Sigmoid colon (tissue), 7 donors: ENCODE results near the gene CDC42BPA. TPM values are rescaled to one million over a fixed set of nuclear protein-coding genes. Genes with fewer than 3 reads are reported as not detected.

Experiments
- DNase-seq: peaks from one replicate; pipeline ENCODE4 v3.0.0-alpha.2; 2019
- H3K27ac ChIP-seq, 4 donors: fragments of 200-600 bp; sonication (generic); one replicate each; pipeline ENCODE4 v1.5.1; 2016 to 2019; ENCODE audit warnings: mild to moderate bottlenecking in 1 of 4
- H3K27me3 ChIP-seq, 3 donors: fragments of 200-600 bp; sonication (generic); one replicate each; pipeline ENCODE4 v1.5.1; 2019; ENCODE audit warnings: mild to moderate bottlenecking in 1 of 3
- H3K36me3 ChIP-seq, 4 donors: fragments of 200-600 bp; sonication (generic); one replicate each; pipeline ENCODE4 v1.5.1; 2016 to 2019
- H3K4me1 ChIP-seq, 4 donors: fragments of 200-600 bp; sonication (generic); one replicate each; pipeline ENCODE4 v1.5.1; 2017 to 2019
- H3K4me3 ChIP-seq, 4 donors: fragments of 200-600 bp; sonication (generic); one replicate each; pipeline ENCODE4 v1.5.1; 2017 to 2019; ENCODE audit warnings: mild to moderate bottlenecking in 2 of 4, moderate library complexity in 1 of 4
- H3K9me3 ChIP-seq, 4 donors: fragments of 200-600 bp in 3 of 4; sonication (generic) in 3 of 4; one replicate each; pipeline versions ENCODE4 v1.5.1 to v1.6.1; 2013 to 2019
- EP300 ChIP-seq, 4 donors: sonication (generic); formaldehyde crosslinking; IDR thresholded peaks; one replicate each; pipeline ENCODE4 v1.6.1; 2017; ENCODE audit warnings: antibody characterized with exemption in 4 of 4
- POLR2A ChIP-seq, 2 donors: fragments of 450-650 bp; IDR thresholded peaks; one replicate each; pipeline ENCODE4 v1.6.1; 2016; ENCODE audit warnings: antibody characterized with exemption in 2 of 2, mild to moderate bottlenecking in 2 of 2, moderate library complexity in 2 of 2
- POLR2AphosphoS5 ChIP-seq, 4 donors: sonication (generic); formaldehyde crosslinking; IDR thresholded peaks; one replicate each; pipeline ENCODE4 v1.6.1; 2017; ENCODE audit warnings: antibody characterized with exemption in 4 of 4
- WGBS, 2 donors: extraction: QIAGEN DNeasy Blood & Tissue Kit; methylation state at CpG; one replicate each; pipeline ENCODE4 v1.1.7; 2013; 5-methylcytosine and 5-hydroxymethylcytosine counted together
- intact Hi-C: fragments of 100-400 bp; cut with DNase I; formaldehyde crosslinking; loops from one replicate; pipeline ENCODE4 v1.15.1; 2023
- polyA plus RNA-seq, 3 donors: library from polyadenylated mRNA; stranded (reverse); fragments of 200-250 nt; gene quantifications; one replicate each; pipeline ENCODE4 v1.2.3, GENCODE V29; 2013
- total RNA-seq, 4 donors: library from RNA; depleted of rRNA; stranded (reverse); fragments of >200 nt; gene quantifications; one replicate each; pipeline ENCODE4 v1.1.0, GENCODE V29; 2016
- TF ChIP-seq, protein P1 (sequence below), 4 experiments: fragments of 450-650 bp in 3 of 4; fragments of 200-600 bp in 1 of 4; IDR thresholded peaks; one replicate each; pipeline ENCODE4 v1.5.1; 2016 to 2019; ENCODE audit warnings: antibody characterized with exemption in 4 of 4, mild to moderate bottlenecking in 3 of 4, moderate library complexity in 2 of 4
- donor health status: healthy with polysubstance abuse.
- donor health status: Bipolar disorder and iron deficiency.
- donor health status: healthy.

Gene CDC42BPA
- total and polyA plus RNA-seq, 7 donors, result 8.4 to 93.6 (median 60.8) TPM

DNA sequence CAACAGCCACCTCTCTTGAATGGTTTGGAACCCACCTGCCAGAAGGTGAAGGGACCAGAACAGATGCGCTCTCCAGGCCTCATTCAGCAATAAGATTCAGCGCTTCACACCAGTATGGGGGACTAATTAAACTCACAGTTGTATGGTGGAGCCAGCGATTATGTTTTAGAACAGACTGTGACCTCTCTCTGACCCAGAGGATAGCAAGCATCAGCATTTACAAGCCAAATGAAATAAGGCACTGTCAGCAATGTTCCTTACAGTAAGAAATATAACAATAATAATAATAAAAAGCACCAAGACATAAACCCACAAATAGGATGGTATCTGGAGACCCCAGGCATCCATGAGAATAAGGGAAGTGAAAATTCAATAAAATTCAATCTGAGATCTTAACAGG is 6.9 kb upstream of the CDC42BPA start:
- TF ChIP-seq POLR2AphosphoS5 (IDR thresholded peaks at IDR 0.05), result no peak
- TF ChIP-seq EP300 (IDR thresholded peaks at IDR 0.05), result no peak
- TF ChIP-seq POLR2A (IDR thresholded peaks at IDR 0.05), result no peak
- TF ChIP-seq, protein P1, sequence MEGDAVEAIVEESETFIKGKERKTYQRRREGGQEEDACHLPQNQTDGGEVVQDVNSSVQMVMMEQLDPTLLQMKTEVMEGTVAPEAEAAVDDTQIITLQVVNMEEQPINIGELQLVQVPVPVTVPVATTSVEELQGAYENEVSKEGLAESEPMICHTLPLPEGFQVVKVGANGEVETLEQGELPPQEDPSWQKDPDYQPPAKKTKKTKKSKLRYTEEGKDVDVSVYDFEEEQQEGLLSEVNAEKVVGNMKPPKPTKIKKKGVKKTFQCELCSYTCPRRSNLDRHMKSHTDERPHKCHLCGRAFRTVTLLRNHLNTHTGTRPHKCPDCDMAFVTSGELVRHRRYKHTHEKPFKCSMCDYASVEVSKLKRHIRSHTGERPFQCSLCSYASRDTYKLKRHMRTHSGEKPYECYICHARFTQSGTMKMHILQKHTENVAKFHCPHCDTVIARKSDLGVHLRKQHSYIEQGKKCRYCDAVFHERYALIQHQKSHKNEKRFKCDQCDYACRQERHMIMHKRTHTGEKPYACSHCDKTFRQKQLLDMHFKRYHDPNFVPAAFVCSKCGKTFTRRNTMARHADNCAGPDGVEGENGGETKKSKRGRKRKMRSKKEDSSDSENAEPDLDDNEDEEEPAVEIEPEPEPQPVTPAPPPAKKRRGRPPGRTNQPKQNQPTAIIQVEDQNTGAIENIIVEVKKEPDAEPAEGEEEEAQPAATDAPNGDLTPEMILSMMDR (IDR thresholded peaks at IDR 0.05), result no peak
- intact Hi-C loops, result no loop called here
- H3K4me3 ChIP-seq, result no peak overlapping the region
- no peaks in the 10 kb centered on the region for H3K36me3 ChIP-seq
- 91 to 94% methylated on average over 3 of the region's 3 CpGs for WGBS, 2 donors
- H3K4me1 ChIP-seq, result no peaks in the 10 kb centered on the region
- DNase-seq, result no peak
- no peaks in the 10 kb centered on the region for H3K27me3 ChIP-seq
- H3K27ac ChIP-seq, result no peak overlapping the region
- H3K9me3 ChIP-seq, result no peaks in the 10 kb centered on the region

DNA sequence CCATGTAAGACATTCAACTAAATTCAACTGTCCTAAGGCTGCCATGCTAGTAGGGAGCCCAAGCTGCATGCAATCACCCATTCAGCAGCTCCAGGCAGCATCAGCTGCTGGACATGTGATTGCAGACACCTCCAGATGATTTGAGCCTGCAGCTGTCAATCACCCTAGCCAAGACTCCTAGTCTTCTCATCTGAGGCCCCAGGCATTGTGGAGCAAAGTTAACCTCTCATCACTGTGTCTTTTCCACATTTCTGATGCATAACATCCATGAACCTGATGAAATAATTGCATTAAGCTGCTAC is 5.6 kb upstream of the CDC42BPA start:
- Histone ChIP-seq H3K4me3 (no peak overlapping the region), H3K27me3 (no peaks in the 10 kb centered on the region), H3K36me3 (no peaks in the 10 kb centered on the region), H3K4me1 (peaks cover 0 to 6% (median 2%) of the 10 kb centered on the region in 4 donors), H3K27ac (no peak overlapping the region), H3K9me3 (no peaks in the 10 kb centered on the region)
- DNase-seq, result no peak
- intact Hi-C loops, result no loop called here
- TF ChIP-seq EP300 (IDR thresholded peaks at IDR 0.05) (no peak), POLR2AphosphoS5 (IDR thresholded peaks at IDR 0.05) (no peak), POLR2A (IDR thresholded peaks at IDR 0.05) (no peak)
- TF ChIP-seq, protein P1 (IDR thresholded peaks at IDR 0.05), result no peak

DNA sequence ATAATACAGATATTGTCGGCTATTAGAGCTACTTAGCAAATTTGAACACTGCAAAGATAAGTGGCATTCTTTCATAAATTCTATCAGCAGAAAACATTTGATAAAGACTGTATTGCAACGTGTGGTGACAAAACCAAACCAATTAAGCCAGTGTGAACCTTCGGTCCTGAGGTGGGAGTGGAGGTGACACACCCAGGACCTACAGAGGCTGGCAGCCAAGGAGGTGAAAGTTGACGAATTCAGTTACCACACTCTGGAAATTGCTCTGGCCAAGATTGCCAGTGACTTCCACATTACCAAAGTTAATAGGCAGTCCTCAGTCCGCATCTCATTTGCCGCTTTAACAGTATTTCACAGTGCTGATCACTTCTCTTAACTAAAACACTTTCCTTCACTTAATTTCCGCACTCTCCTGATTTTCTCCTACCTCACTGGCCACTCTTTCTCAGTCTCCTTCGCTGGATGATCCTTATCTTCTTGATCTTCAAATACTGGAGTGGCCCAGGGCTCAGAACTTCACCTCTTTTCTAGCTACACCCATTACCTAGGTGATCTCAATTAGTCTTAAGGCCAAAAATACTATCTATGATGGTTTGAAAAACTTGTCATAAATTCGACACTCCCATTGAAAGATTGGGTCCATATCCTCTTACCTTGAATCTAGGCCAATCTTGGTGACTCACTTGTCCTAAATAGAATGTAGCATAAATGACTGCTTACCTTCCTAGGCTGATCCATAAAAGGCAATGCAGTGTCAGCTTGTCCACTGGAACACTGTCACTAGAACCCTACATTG is 5.1 kb upstream of the CDC42BPA start:
- TF ChIP-seq POLR2AphosphoS5 (IDR thresholded peaks at IDR 0.05), result no peak
- TF ChIP-seq, protein P1 (IDR thresholded peaks at IDR 0.05), result no peak
- no peak for TF ChIP-seq EP300 (IDR thresholded peaks at IDR 0.05)
- TF ChIP-seq POLR2A (IDR thresholded peaks at IDR 0.05), result no peak
- no peak for DNase-seq
- H3K4me3 ChIP-seq, result no peak overlapping the region
- WGBS, 2 donors, result 18 to 70% methylated on average over 9 of the region's 9 CpGs
- peaks cover 0 to 7% (median 3%) of the 10 kb centered on the region in 4 donors for H3K4me1 ChIP-seq
- intact Hi-C loops, result no loop called here
- H3K27ac ChIP-seq, result no peak overlapping the region
- no peaks in the 10 kb centered on the region for H3K36me3 ChIP-seq
- no peaks in the 10 kb centered on the region for H3K27me3 ChIP-seq
- no peaks in the 10 kb centered on the region for H3K9me3 ChIP-seq

DNA sequence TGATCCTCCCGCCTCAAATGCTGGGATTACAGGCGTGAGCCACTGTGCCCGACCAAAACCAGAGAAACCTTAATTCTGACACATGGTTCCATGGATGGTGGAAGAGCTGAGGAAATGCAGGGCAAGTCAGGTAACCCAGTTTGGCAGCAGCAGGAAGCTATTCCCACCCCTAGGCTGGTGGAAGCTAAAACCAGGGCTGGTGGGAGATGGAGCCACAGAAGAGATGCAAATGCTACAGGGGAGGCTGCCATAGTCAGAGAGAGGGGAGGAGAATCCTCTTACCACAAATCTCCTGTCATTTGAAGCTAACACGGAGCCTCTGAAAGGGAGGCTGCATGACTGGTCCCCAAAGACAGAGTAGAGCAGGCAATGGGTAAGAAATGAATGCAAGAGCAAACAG is 4.1 kb upstream of the CDC42BPA start:
- TF ChIP-seq POLR2AphosphoS5 (IDR thresholded peaks at IDR 0.05) (no peak), EP300 (IDR thresholded peaks at IDR 0.05) (no peak), POLR2A (IDR thresholded peaks at IDR 0.05) (no peak)
- TF ChIP-seq, protein P1 (IDR thresholded peaks at IDR 0.05), result no peak
- H3K4me3 ChIP-seq, result no peak overlapping the region
- no peak overlapping the region for H3K27ac ChIP-seq
- WGBS, 2 donors, result 49 to 82% methylated on average over 4 of the region's 4 CpGs
- peaks cover 0 to 7% (median 3%) of the 10 kb centered on the region in 4 donors for H3K4me1 ChIP-seq
- DNase-seq, result no peak
- H3K27me3 ChIP-seq, result no peaks in the 10 kb centered on the region
- H3K9me3 ChIP-seq, result no peaks in the 10 kb centered on the region
- intact Hi-C loops, result no loop called here
- H3K36me3 ChIP-seq, result no peaks in the 10 kb centered on the region

DNA sequence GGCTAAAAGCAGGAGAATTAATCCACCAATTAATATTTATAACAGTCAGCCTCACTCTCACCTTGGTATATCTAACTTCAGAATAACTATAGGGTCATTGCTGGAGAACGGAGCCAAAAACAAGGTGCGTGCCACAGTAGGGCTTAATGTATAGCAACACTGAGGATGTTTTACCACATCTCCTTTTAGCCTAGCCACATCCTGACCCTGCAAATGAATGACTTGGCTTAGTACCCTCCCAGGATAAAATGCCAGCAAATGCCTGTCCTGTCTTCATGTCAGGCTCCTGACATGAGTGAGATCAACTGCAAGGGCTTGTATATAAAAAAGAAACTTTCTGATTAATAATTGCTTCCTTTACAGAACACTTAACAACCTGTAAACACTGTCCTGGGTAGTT is 2.7 kb upstream of the CDC42BPA start:
- no peak overlapping the region for H3K4me3 ChIP-seq
- no peaks in the 10 kb centered on the region for H3K36me3 ChIP-seq
- WGBS, 2 donors, result 78 to 89% methylated on average over 2 of the region's 2 CpGs
- H3K27ac ChIP-seq, result no peak overlapping the region
- TF ChIP-seq EP300 (IDR thresholded peaks at IDR 0.05) (no peak), POLR2A (IDR thresholded peaks at IDR 0.05) (no peak), POLR2AphosphoS5 (IDR thresholded peaks at IDR 0.05) (no peak)
- TF ChIP-seq, protein P1 (IDR thresholded peaks at IDR 0.05), result no peak
- H3K9me3 ChIP-seq, result no peaks in the 10 kb centered on the region
- no peak for DNase-seq
- H3K27me3 ChIP-seq, result no peaks in the 10 kb centered on the region
- intact Hi-C loops, result no loop called here
- H3K4me1 ChIP-seq, result peaks cover 0 to 7% (median 3%) of the 10 kb centered on the region in 4 donors
